Cardiac atrium fibroblast (primary cell): ENCODE measurements around the gene WFDC6. TPM values are rescaled to one million over a fixed set of nuclear protein-coding genes. Genes with fewer than 3 reads are reported as not detected.

ENCODE experiments used
- total RNA-seq: library from RNA; depleted of rRNA; stranded (reverse); fragments of >200 nt; gene quantifications from 2 replicates; pipeline ENCODE4 v1.2.3, GENCODE V29; 2015

WFDC6 gene
- total RNA-seq: not detected in 2 replicates

DNA sequence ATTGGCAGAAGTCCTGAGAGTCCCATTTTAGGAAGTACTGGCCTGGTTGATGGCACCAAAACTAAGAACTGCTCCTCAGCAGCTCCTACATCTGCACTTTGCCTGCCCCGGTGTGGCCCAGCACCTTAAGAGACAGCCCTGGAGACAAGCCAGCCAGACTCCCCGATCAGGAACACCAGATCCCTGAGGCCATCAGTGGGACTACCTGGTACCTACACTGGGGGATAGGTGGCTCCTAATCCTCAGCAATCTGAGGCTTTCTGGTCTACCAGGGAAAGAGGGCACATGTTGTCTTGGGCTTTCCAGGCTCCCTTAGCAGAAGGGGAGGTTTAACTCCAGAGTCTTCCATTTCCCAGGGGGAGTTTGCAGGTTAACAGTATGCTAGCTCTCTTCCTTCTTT lies at the start of gene WFDC6:
Gene WFDC6, minus strand, starts transcription at position 101 of the 400 bp plus-strand sequence. Its CDS starts 75 bp downstream, at position 26.

DNA sequence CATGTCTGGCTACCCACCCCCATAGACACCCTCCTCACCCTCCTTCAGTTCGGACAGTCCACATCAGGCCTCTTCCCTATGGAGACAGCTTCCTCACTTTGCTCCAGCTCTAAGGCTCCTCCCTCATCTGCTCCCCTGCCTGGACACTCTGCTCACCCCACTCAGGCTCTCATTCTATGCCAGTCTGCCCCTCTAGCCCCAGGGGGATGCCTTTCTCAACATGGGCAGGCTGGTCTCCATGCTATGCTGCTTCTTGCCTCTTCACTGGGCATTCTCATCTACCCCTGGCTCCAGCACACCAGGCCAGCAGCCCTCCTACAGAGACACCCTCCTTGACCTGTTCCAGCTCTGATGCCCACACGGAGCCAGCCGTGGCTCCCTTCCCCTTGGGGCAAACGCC lies 39.9 kb upstream of the WFDC6 start, which contains the start of gene WFDC8:
Gene WFDC8, minus strand, starts transcription at position 101 of the 400 bp plus-strand sequence. Its CDS starts 37 bp downstream, at position 64.

DNA sequence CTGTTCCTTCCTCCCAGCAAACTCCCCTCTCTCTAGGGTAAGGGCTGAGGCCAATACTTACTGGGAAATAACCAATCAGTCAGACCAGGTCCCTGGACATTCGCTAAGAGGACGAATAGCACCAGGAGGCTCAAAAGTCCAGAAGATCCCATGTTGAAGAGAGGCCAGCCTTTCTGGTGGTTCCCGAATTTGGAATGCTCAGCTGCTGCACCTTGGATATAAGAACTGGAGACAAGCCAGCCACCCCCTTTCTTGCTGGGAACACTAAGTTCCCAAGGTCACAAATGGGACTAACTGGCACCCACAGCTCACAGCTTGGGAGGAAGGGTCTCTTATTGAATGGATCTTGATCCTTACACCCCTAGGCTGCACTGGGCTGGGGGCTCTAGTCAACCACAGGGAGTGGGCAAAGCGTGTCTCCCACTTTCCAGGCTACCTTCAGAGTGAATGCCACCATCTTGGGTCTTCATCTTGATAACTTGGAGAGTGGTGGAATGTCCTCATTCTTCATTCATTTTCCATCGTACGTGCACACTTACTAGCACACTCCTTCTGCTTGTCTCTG lies 8.0 kb upstream of the WFDC6 start, which contains the start of gene EPPIN:
Gene EPPIN, minus strand, starts transcription at position 196 of the 565 bp plus-strand sequence. Its CDS starts 44 bp downstream, at position 152.

DNA sequence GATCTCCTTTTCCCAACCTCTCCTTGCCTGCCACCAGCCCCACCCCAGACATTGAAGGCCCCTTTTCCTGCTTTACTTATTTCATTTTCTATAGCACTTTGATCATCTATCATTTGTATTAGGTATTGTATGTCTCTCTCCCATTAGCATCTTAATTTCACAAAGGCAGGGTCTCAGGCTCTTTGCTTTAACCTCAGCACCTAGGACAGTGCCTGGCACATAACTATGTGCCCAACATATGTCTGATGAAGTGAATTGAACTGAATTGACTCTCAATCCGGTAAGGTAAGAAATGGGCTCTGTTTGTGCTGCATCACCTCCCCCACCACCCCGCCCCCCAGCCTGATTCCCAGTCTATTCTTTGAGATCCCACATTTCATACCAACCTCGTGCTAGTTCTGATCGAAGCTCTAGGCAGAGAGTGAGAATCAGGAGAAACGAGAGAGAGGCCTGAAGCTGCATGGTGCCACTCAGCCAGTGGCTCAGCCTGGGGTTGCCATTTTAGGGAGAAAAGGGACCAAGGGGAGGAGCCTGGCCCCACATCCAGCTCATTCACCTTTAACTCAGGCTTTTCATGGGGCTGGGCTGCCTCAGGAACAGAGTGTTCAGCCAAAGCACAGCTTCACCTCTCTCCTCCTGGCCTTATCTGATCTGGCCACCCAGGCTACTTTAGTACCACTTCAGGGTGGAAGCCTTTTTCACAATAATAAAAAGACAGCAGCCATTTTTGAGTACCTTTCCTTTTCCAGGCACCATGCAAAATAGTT lies 24.0 kb downstream of the WFDC6 start, which contains the start of gene SPINT3:
Gene SPINT3, minus strand, starts transcription at position 476 of the 767 bp plus-strand sequence. Its CDS starts 14 bp downstream, at position 462.

Other genes starting within 250 kb of the WFDC6 start
- not detected in 2 replicates for gene RBPJL, start 232.6 kb downstream of the WFDC6 start, total RNA-seq
- not detected in 2 replicates for gene MATN4, start 231.2 kb downstream of the WFDC6 start, total RNA-seq
- 43.5 and 50.7 TPM in 2 replicates for gene SDC4, start 191.1 kb downstream of the WFDC6 start, total RNA-seq
- 26.4 and 43.4 TPM in 2 replicates for gene SYS1, start 176.3 kb downstream of the WFDC6 start, total RNA-seq
- not detected in 2 replicates for gene TP53TG5, start 161.2 kb downstream of the WFDC6 start, total RNA-seq
- gene DBNDD2, start 131.2 kb downstream of the WFDC6 start, total RNA-seq: 7.9 and 10.1 TPM in 2 replicates
- 91.3 and 93.3 TPM in 2 replicates for gene PIGT, start 123.3 kb downstream of the WFDC6 start, total RNA-seq
- gene WFDC2, start 69.7 kb downstream of the WFDC6 start, total RNA-seq: not detected in 2 replicates
- not detected in 2 replicates for gene SPINT3, start 23.9 kb downstream of the WFDC6 start, total RNA-seq
- gene EPPIN, start 7.9 kb upstream of the WFDC6 start, total RNA-seq: not detected in 2 replicates
- gene WFDC8, start 39.8 kb upstream of the WFDC6 start, total RNA-seq: not detected in 2 replicates
- not detected in 2 replicates for gene WFDC10A, start 90.3 kb upstream of the WFDC6 start, total RNA-seq
- not detected in 2 replicates for gene WFDC9, start 91.8 kb upstream of the WFDC6 start, total RNA-seq
- gene WFDC11, start 130.8 kb upstream of the WFDC6 start, total RNA-seq: not detected in 2 replicates
- not detected in 2 replicates for gene WFDC13, start 162.6 kb upstream of the WFDC6 start, total RNA-seq
- not detected in 2 replicates for gene WFDC10B, start 165.5 kb upstream of the WFDC6 start, total RNA-seq
- gene SPINT4, start 182.9 kb upstream of the WFDC6 start, total RNA-seq: not detected in 2 replicates